ENCODE data around the gene NHS.

DNA sequence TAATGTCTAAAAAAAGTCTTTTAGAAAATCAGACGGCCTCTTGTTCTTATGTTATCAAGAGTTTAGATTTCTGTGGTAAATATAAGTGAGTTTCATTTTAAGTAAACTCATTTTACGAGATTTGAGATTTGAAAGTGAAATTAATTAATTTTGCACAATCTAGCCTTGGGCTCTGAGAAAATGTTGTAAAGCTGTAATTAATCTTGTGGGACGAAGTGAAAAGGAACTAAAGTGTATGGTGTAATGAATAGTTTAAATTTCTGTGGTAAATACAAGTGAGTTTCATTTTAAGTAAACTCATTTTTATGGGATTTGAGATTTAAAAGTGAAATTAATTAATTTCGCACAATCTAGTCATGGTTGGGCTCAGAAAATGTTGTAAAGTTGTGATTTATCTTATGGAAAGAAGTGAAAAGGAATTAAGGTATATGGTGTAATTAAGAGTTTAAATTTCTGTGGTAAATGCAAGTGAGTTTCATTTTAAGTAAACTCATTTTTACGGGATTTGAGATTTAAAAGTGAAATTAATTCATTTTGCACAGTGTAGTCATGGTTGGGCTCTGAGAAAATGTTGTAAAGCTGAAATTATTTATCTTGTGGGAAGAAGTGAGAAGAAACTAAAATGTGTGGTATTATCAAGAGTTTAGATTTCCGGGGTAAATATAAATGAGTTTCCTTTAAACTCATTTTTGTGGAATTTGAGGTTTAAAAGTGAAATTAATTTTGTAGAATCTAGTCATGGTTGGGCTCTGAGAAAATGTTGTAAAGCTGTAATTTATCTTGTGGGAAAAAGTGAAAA is 363.9 kb downstream of the NHS start:
- TF ChIP-seq, protein P1, sequence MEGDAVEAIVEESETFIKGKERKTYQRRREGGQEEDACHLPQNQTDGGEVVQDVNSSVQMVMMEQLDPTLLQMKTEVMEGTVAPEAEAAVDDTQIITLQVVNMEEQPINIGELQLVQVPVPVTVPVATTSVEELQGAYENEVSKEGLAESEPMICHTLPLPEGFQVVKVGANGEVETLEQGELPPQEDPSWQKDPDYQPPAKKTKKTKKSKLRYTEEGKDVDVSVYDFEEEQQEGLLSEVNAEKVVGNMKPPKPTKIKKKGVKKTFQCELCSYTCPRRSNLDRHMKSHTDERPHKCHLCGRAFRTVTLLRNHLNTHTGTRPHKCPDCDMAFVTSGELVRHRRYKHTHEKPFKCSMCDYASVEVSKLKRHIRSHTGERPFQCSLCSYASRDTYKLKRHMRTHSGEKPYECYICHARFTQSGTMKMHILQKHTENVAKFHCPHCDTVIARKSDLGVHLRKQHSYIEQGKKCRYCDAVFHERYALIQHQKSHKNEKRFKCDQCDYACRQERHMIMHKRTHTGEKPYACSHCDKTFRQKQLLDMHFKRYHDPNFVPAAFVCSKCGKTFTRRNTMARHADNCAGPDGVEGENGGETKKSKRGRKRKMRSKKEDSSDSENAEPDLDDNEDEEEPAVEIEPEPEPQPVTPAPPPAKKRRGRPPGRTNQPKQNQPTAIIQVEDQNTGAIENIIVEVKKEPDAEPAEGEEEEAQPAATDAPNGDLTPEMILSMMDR (IDR thresholded peaks at IDR 0.05; ENCODE audit: low read depth, low read length, poor library complexity, severe bottlenecking): no peak
- no peak for TF ChIP-seq EZH2phosphoT487 (IDR thresholded peaks at IDR 0.05; ENCODE audit: borderline replicate concordance, low read length)

Data from DOHH2 (cell line).